GM19240 (cell line): ENCODE measurements around the gene SCAMP3.

Experiments used
- DNase-seq: peaks from one replicate; pipeline ENCODE4 v3.0.0; 2011; ENCODE audit warnings: low spot score; ENCODE audit not compliant: insufficient read length

Gene SCAMP3

DNA sequence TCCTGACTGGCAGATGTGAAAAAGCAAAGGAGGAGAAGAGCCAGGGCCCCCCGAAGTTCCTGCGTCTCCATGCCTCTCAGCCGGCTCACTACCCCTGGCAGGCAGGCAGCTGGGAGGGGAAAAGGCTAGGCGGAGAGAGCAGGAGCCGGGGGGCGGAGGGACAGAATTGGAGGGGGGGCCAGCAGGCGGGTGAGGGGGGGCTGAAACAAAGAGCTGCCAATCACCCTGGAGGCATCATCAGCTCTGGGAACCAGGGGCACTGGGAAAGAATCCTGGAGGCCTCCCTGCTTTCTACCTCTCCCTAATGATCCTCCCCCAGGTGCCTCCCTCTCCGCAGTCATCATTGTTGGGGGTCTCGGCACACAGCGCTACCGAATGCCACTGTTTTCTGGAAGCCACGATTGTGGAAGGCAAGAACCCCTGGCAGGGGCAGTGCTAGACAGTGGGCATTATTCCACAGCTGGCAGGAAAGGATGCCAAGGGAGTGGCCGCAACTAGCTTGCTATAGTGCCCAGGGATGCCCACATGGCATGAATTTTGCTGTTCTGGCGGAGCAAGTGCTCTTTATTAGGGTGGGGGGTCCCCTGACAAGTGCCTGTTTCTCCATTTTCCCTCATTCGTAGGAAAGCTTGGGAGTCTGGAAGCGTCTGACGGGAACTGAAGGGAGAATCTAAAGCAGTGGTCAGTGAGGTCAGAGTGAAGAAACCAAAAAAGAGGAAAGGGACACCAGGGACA is 54.2 kb downstream of the SCAMP3 start, which contains the start of gene THBS3:
THBS3 (minus strand) TSS at position 92 of the 735 bp plus-strand sequence; CDS start at position 71, 21 bp downstream.
- no peak for DNase-seq

DNA sequence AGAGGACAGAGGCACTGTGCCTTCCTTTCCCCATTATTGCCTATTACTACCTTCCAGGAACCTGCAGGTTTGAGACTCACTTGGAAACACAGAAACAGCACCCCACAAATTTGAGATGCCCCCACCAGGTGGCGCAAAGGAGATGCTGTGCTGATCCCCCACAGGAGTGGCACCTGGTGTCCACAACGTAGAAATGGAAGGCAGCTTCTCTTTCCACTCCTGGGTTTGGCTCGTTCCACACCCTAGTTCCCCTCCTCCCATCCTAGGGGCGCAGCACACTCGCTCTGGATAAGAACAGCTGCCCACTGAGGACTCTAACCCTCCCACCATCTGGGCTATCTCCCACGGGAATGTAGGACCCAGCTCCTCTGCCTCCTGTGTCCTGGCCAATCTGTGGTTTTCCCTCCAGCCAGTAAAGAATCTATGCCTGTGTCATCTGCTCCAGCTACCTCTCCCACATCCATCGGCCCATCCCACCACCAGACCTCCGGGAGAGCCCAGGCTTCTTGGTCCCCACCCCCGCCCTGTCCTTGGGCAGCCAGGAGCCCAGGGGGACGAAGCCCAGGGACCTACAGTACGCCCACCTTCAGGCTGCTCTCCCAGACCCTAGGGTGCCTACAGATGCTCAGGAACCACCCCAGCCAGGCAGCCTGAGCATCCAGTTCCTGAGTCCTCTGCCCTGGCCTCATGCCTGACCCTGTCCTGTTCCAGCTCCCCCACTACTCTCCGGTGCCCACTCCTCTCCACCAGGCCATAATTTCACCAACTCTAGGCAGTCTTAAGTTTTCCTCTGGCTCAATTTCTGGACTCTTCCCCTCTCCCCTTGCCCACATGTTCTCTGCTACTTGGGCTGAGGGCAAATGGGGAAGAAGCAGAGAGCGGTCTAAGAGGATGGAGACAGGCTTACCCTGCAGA is 55.0 kb downstream of the SCAMP3 start:
- peak; percentile 79 for DNase-seq
